HK-2 (cell line): Measurements from ENCODE around the gene TMEM41B.
A peak's percentile ranks its signal among the peaks of the same experiment; 100 is the strongest.
"Not testable (repeated sequence)": the region's sequence is repeated elsewhere in the genome, so short reads cannot be mapped to it uniquely, and the experiment has no call there.

ENCODE experiments used
- DNase-seq: peaks from one replicate; pipeline ENCODE4 v3.0.0-alpha.2; 2018; ENCODE audit not compliant: unreplicated experiment

TMEM41B gene

GRCh38 chr11:9314291-9315077 is at the start of gene TMEM41B:
TMEM41B (minus strand) TSS chr11:9314593; CDS start chr11:9314441, 152 bp downstream.
- peak; percentile 95 for DNase-seq

- DNase-seq: no peak
Observed at GRCh38 chr11:9362393-9362863, 48.0 kb upstream of the TMEM41B start.

- not testable (repeated sequence) for DNase-seq
Observed at GRCh38 chr11:9360862-9361622, 46.6 kb upstream of the TMEM41B start.

- no peak for DNase-seq
Observed at GRCh38 chr11:9357041-9357440, 42.6 kb upstream of the TMEM41B start.

GRCh38 chr11:9351321-9351881 is 37.0 kb upstream of the TMEM41B start:
- no peak for DNase-seq

- not testable (repeated sequence) for DNase-seq
Observed at GRCh38 chr11:9347779-9348178, 33.4 kb upstream of the TMEM41B start.

GRCh38 chr11:9347100-9347499 is 32.7 kb upstream of the TMEM41B start:
- DNase-seq: no peak

- DNase-seq: no peak
Observed at GRCh38 chr11:9344061-9344680, 29.8 kb upstream of the TMEM41B start.

GRCh38 chr11:9341638-9342178 is 27.3 kb upstream of the TMEM41B start:
- DNase-seq: no peak

GRCh38 chr11:9332655-9333054 is 18.3 kb upstream of the TMEM41B start:
- DNase-seq: no peak

- no peak for DNase-seq
Observed at GRCh38 chr11:9330387-9331384, 16.3 kb upstream of the TMEM41B start.

- DNase-seq: no peak
Observed at GRCh38 chr11:9320047-9320446, 5.7 kb upstream of the TMEM41B start.

GRCh38 chr11:9319377-9320001 is 5.1 kb upstream of the TMEM41B start:
- DNase-seq: not testable (repeated sequence)

GRCh38 chr11:9318442-9319376 is 4.3 kb upstream of the TMEM41B start:
- not testable (repeated sequence) for DNase-seq

- DNase-seq: no peak
Observed at GRCh38 chr11:9316334-9316733, 1.9 kb upstream of the TMEM41B start.

GRCh38 chr11:9315078-9315688 is 790 bp upstream of the TMEM41B start:
- peak; percentile 50 for DNase-seq

- DNase-seq: peak; percentile 22
Observed at GRCh38 chr11:9313648-9314290, 624 bp downstream of the TMEM41B start.
